GM12878 (cell line): ENCODE measurements around the gene GLG1. TPM values are rescaled to one million over a fixed set of nuclear protein-coding genes. Genes with fewer than 3 reads are reported as not detected.
"Not testable (repeated sequence)": the region's sequence is repeated elsewhere in the genome, so short reads cannot be mapped to it uniquely, and the experiment has no call there.

Source experiments
- ATAC-seq: fragments of 200-7000 bp; cut with Tn5 transposase; 3 replicates; pipeline ENCODE4 v1.9.1; 2020; ENCODE audit warnings: mild to moderate bottlenecking, moderate library complexity
- BruUV-seq: library from RNA; stranded (reverse); fragments of 400-500 nt; replicated peaks from 2 replicates; lab custom pipeline; 2021; lab: Mats Ljungman, UMichigan
- CTCF ChIA-PET: fragments of 300-600 bp; sonication (Branson Sonifier 250); formaldehyde crosslinking; extraction: SDS; loops from one replicate; lab custom pipeline; 2021; ENCODE audit warnings: inconsistent platforms; lab: Yijun Ruan, JAX
- POLR2A ChIA-PET: fragments of 350-600 bp; formaldehyde crosslinking; extraction: SDS; loops from one replicate; lab custom pipeline; 2021; ENCODE audit warnings: inconsistent platforms; lab: Charles Lee
- RAD21 ChIA-PET: fragments of 300-600 bp; sonication (Branson Sonifier 250); formaldehyde crosslinking; loops from one replicate; lab custom pipeline; 2023; ENCODE audit warnings: antibody characterized with exemption; ENCODE audit not compliant: unreplicated experiment; lab: Charles Lee
- SMC1A ChIA-PET: fragments of 300-600 bp; sonication (Branson Sonifier 250); formaldehyde crosslinking; loops from one replicate; lab custom pipeline; 2023; ENCODE audit not compliant: unreplicated experiment, uncharacterized antibody; lab: Charles Lee
- DNase-seq: peaks from one replicate; pipeline ENCODE4 v3.0.0-alpha.2; 2011; ENCODE audit warnings: low read depth, low spot score
- FAIRE-seq: peaks from 3 replicates; lab custom pipeline; 2011; peaks lifted over from hg19 to GRCh38; lab: Jason Lieb, UNC
- H2AFZ ChIP-seq: 2 replicates; pipeline ENCODE4 v1.6.0; 2011; ENCODE audit warnings: low read depth, low read length, control low read depth; ENCODE audit not compliant: control insufficient read depth
- H3K27ac ChIP-seq: 2 replicates; pipeline ENCODE4 v1.5.1; 2011; ENCODE audit warnings: control low read depth; ENCODE audit not compliant: control insufficient read depth, insufficient read depth
- H3K27me3 ChIP-seq, 2 experiments: replicated peaks in 1 of 2; 2 replicates each; pipeline versions ENCODE4 v1.6.0 to v1.6.1; 2011; ENCODE audit warnings: low read length in 1 of 2; ENCODE audit not compliant: control insufficient read depth in 2 of 2, insufficient read depth in 2 of 2
- H3K36me3 ChIP-seq, 2 experiments: 2 replicates each; pipeline ENCODE4 v1.5.1; 2011; ENCODE audit warnings: low read length in 1 of 2; ENCODE audit not compliant: control insufficient read depth in 2 of 2, insufficient read depth in 2 of 2
- H3K4me1 ChIP-seq: 2 replicates; pipeline ENCODE4 v1.6.1; 2011; ENCODE audit warnings: mild to moderate bottlenecking, low read length, moderate library complexity, mixed read lengths; ENCODE audit not compliant: control insufficient read depth, insufficient read depth
- H3K4me2 ChIP-seq: 2 replicates; pipeline ENCODE4 v1.6.0; 2011; ENCODE audit warnings: control low read depth; ENCODE audit not compliant: control insufficient read depth, insufficient read depth
- H3K4me3 ChIP-seq: fragments of 200-600 bp; sonication (generic); 2 replicates; pipeline ENCODE4 v1.5.1; 2016
- H3K79me2 ChIP-seq: 2 replicates; pipeline ENCODE4 v1.6.0; 2011; ENCODE audit warnings: low read length; ENCODE audit not compliant: control insufficient read depth, insufficient read depth
- H3K9ac ChIP-seq: 2 replicates; pipeline ENCODE4 v1.8.0; 2011; ENCODE audit warnings: low read length, control low read depth, mixed read lengths; ENCODE audit not compliant: control insufficient read depth, insufficient read depth
- H3K9me3 ChIP-seq: replicated peaks from 3 replicates; pipeline ENCODE4 v1.5.1; 2011; ENCODE audit warnings: mild to moderate bottlenecking, low read length; ENCODE audit not compliant: control insufficient read depth, insufficient read depth
- H4K20me1 ChIP-seq: 2 replicates; pipeline ENCODE4 v1.6.0; 2011; ENCODE audit not compliant: control insufficient read depth, insufficient read depth
- GABPA ChIP-seq: IDR thresholded peaks from 2 replicates; pipeline ENCODE4 v1.6.1; 2014; ENCODE audit warnings: antibody characterized with exemption, low read depth, mild to moderate bottlenecking, inconsistent platforms
- IRF4 ChIP-seq: IDR thresholded peaks from 2 replicates; pipeline ENCODE4 v1.6.1; 2011; ENCODE audit warnings: low read depth, low read length
- NR2C2 ChIP-seq: IDR thresholded peaks from 2 replicates; pipeline ENCODE4 v1.6.1; 2011; ENCODE audit warnings: borderline replicate concordance, low read depth; ENCODE audit not compliant: control insufficient read depth, insufficient read length
- PAX8 ChIP-seq: fragments of 450-650 bp; IDR thresholded peaks from 2 replicates; pipeline ENCODE4 v1.6.1; 2017; ENCODE audit warnings: mild to moderate bottlenecking, moderate library complexity
- TARDBP ChIP-seq: IDR thresholded peaks from 2 replicates; pipeline ENCODE4 v1.6.1; 2016; ENCODE audit warnings: borderline replicate concordance
- WGBS: methylation state at CpG from one replicate; pipeline ENCODE4 v1.1.6; 2016; ENCODE audit warnings: low lambda C conversion rate; ENCODE audit not compliant: insufficient replicate concordance, insufficient coverage; ENCODE audit errors: missing lambda C conversion rate; 5-methylcytosine and 5-hydroxymethylcytosine counted together
- in situ Hi-C: fragments of 300-500 bp; cut with MboI; formaldehyde crosslinking; loops from 9 replicates; pipeline ENCODE4 v1.14.3; 2018; ENCODE audit warnings: mixed read lengths
- intact Hi-C: fragments of 100-400 bp; cut with micrococcal nuclease; formaldehyde crosslinking; loops from one replicate; pipeline ENCODE4 v1.14.2; 2022; ENCODE audit not compliant: unreplicated experiment
- polyA plus RNA-seq, 11 experiments: library from polyadenylated mRNA; depleted of rRNA in 4 of 11; unstranded in 6 of 11; stranded (reverse) in 5 of 11; fragments of >200 nt; fragmentation: Nextera tagmentation in 4 of 11; fragmentation: Illumina TruSeq in 1 of 11; extraction: Ambion mirVana in 4 of 11; extraction: Trizol in 1 of 11; gene quantifications; 1 replicate in 1 of 11; 2 replicates in 10 of 11; pipeline versions ENCODE4 v1.2.1 to v1.2.3, GENCODE V29; 2011 to 2016; ENCODE audit warnings: inconsistent platforms in 2 of 11, missing spikeins in 2 of 11, low read depth in 1 of 11
- total RNA-seq, 4 experiments: library from RNA; depleted of rRNA in 3 of 4; stranded (reverse); fragments of >200 nt in 3 of 4; fragmentation: Illumina TruSeq in 1 of 4; extraction: Trizol in 1 of 4; gene quantifications; 2 replicates each; pipeline versions ENCODE4 v1.2.1 to v1.2.3, GENCODE V29; 2013 to 2021
- TF ChIP-seq, protein P1 (sequence below): fragments of 450-650 bp; IDR thresholded peaks from 2 replicates; pipeline ENCODE4 v1.6.1; 2017; ENCODE audit warnings: low read depth, mild to moderate bottlenecking, moderate library complexity

The GLG1 gene
- total and polyA plus RNA-seq, 10 of the 15 experiments (the other 5 are each of a cell fraction or from before 2014, with no cell fraction given) = 7.6 to 49.4 (median 28.2) TPM

DNA sequence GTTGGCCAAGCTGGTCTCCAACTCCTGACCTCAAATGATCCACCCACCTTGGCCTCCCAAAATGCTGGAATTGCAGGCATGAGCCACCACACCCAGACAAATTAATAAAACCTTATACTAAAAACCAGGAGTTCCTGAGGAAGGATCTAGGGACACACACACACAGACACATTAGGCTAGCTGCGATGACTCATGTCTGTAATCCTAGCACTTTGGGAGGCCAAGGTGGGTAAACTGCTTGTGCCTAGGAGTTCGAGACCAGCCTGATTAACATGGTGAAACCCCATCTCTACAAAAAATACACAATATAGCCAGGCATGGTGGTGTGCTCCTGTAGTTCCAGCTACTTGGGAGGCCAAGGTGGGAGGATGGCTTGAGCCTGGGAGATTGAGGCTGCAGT lies 46.0 kb upstream of the GLG1 start:
- H3K27me3 ChIP-seq, POLR2A ChIA-PET, H3K27ac ChIP-seq, intact Hi-C loops, BruUV-seq, DNase-seq, H3K4me1 ChIP-seq, H4K20me1 ChIP-seq, H2AFZ ChIP-seq, H3K4me2 ChIP-seq, H3K4me3 ChIP-seq, in situ Hi-C loops, H3K9ac ChIP-seq, FAIRE-seq, H3K9me3 ChIP-seq, ATAC-seq: not testable (repeated sequence)
- SMC1A ChIA-PET = interaction anchor here (1.8 kb wide), 1 partner anchor 11 kb away, joined by 6 read pairs; no protein-coding TSS in a partner anchor
- CTCF ChIA-PET = interaction anchor here (1.8 to 3.3 kb wide), 4 partner anchors 11 to 23 kb away, joined by 12 to 24 read pairs (median 14); partner anchors contain the start of gene RFWD3
- RAD21 ChIA-PET = interaction anchor here (1.4 kb wide), 1 partner anchor 210 kb away, joined by 5 read pairs; no protein-coding TSS in a partner anchor
- Histone ChIP-seq H3K36me3 (peaks cover 5 to 42% of the 10 kb centered on the region in 2 experiments), H3K79me2 (peaks cover 42% of the 10 kb centered on the region)
- WGBS = 52% methylated on average over 2 of the region's 2 CpGs

DNA sequence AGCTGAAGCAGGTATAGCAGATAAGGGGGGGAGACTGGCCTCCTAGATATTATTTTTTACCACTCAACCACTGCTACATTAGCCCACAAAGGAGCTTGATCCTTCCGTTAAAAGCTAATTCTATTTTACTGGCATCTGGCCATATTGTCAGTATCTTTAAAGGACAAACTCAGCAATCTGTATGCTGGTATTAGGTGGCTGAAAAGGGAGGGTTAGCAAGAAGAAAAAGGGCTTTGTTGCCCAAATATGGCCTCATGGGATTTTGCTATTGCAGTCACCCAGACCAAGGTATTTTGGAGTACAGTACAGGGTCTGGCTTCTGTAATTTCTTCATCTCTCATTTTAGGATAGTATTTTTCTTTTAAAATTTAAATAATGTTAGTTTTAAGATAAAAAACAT lies 45.3 kb upstream of the GLG1 start:
- POLR2A ChIA-PET = interaction anchor here (1.1 kb wide), 1 partner anchor 46 kb away, joined by 4 read pairs; no protein-coding TSS in a partner anchor
- DNase-seq (no peak), ATAC-seq (no peak), FAIRE-seq (no peak)
- RAD21 ChIA-PET = interaction anchor here (1.2 to 1.4 kb wide), 3 partner anchors 20 to 344 kb away, joined by 3 to 5 read pairs (median 3); no protein-coding TSS in a partner anchor
- BruUV-seq = no TSS peak
- SMC1A ChIA-PET = interaction anchor here (1.0 to 1.8 kb wide), 3 partner anchors 12 to 210 kb away, joined by 3 to 6 read pairs (median 3); no protein-coding TSS in a partner anchor
- intact Hi-C loops (no loop called here), in situ Hi-C loops (no loop called here)
- Histone ChIP-seq H3K9ac (no peak overlapping the region), H3K4me2 (no peak overlapping the region), H3K27ac (no peak overlapping the region), H3K79me2 (peaks cover 36% of the 10 kb centered on the region), H2AFZ (no peak overlapping the region), H3K27me3 (no peaks in the 10 kb centered on the region), H4K20me1 (no peaks in the 10 kb centered on the region), H3K4me3 (no peak overlapping the region), H3K36me3 (peaks cover 7 to 43% of the 10 kb centered on the region in 2 experiments), H3K9me3 (no peaks in the 10 kb centered on the region), H3K4me1 (no peaks in the 10 kb centered on the region)
- 89% methylated on average over 1 of the region's 1 CpG for WGBS
- TF ChIP-seq PAX8 (no peak), NR2C2 (no peak), GABPA (no peak), TARDBP (no peak), IRF4 (no peak)
- TF ChIP-seq, protein P1, sequence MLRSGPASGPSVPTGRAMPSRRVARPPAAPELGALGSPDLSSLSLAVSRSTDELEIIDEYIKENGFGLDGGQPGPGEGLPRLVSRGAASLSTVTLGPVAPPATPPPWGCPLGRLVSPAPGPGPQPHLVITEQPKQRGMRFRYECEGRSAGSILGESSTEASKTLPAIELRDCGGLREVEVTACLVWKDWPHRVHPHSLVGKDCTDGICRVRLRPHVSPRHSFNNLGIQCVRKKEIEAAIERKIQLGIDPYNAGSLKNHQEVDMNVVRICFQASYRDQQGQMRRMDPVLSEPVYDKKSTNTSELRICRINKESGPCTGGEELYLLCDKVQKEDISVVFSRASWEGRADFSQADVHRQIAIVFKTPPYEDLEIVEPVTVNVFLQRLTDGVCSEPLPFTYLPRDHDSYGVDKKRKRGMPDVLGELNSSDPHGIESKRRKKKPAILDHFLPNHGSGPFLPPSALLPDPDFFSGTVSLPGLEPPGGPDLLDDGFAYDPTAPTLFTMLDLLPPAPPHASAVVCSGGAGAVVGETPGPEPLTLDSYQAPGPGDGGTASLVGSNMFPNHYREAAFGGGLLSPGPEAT = no peak
- CTCF ChIA-PET = interaction anchor here (1.0 to 3.3 kb wide), 20 partner anchors 7 to 348 kb away, joined by 3 to 24 read pairs (median 5); partner anchors contain the start of gene RFWD3
